H9 (cell line): ENCODE results near the gene UBAC2. TPM values are rescaled to one million over a fixed set of nuclear protein-coding genes. Genes with fewer than 3 reads are reported as not detected.
A peak's percentile ranks its signal among the peaks of the same experiment; 100 is the strongest.

Source experiments
- DNase-seq: peaks from one replicate; pipeline ENCODE4 v3.0.0-alpha.2; 2017
- H2AFZ ChIP-seq: one replicate; pipeline ENCODE4 v1.6.1; 2013; ENCODE audit warnings: mild to moderate bottlenecking, low read length, control low read depth, moderate library complexity
- H2AK5ac ChIP-seq: 2 replicates; pipeline ENCODE4 v1.6.1; 2013; ENCODE audit warnings: low read length, control low read depth, mixed read lengths; ENCODE audit not compliant: insufficient read length
- H2BK120ac ChIP-seq: one replicate; pipeline ENCODE4 v1.6.1; 2013; ENCODE audit warnings: low read depth, mild to moderate bottlenecking, low read length, control low read depth, inconsistent platforms; ENCODE audit not compliant: poor library complexity, severe bottlenecking
- H2BK12ac ChIP-seq: 2 replicates; pipeline ENCODE4 v1.6.1; 2013; ENCODE audit warnings: low read length, control low read depth, mixed read lengths, low read depth; ENCODE audit not compliant: insufficient read length
- H2BK15ac ChIP-seq: 2 replicates; pipeline ENCODE4 v1.6.1; 2013; ENCODE audit warnings: low read depth, low read length, control low read depth
- H2BK20ac ChIP-seq: one replicate; pipeline ENCODE4 v1.6.1; 2013; ENCODE audit warnings: low read depth, mild to moderate bottlenecking, low read length, control low read depth, inconsistent platforms; ENCODE audit not compliant: poor library complexity, severe bottlenecking
- H2BK5ac ChIP-seq: 2 replicates; pipeline ENCODE4 v1.6.1; 2013; ENCODE audit warnings: low read length, control low read depth, mixed read lengths; ENCODE audit not compliant: insufficient read length
- H3K14ac ChIP-seq: 2 replicates; pipeline ENCODE4 v1.6.1; 2013; ENCODE audit warnings: low read length, control low read depth; ENCODE audit not compliant: insufficient read depth
- H3K18ac ChIP-seq: 2 replicates; pipeline ENCODE4 v1.6.1; 2013; ENCODE audit warnings: low read depth, mild to moderate bottlenecking, mixed read lengths, low read length, control low read depth; ENCODE audit not compliant: insufficient read length
- H3K23ac ChIP-seq: 2 replicates; pipeline ENCODE4 v1.6.1; 2013; ENCODE audit warnings: low read length, control low read depth, mixed read lengths, low read depth; ENCODE audit not compliant: insufficient read length
- H3K23me2 ChIP-seq: 2 replicates; pipeline ENCODE4 v1.6.1; 2013; ENCODE audit warnings: low read depth, mild to moderate bottlenecking, mixed read lengths, low read length, control low read depth; ENCODE audit not compliant: insufficient read length, poor library complexity, severe bottlenecking
- H3K27ac ChIP-seq: 2 replicates; pipeline ENCODE4 v1.5.1; 2013; ENCODE audit warnings: low read length, control low read depth, mixed read lengths, low read depth; ENCODE audit not compliant: insufficient read length
- H3K27me3 ChIP-seq: 2 replicates; pipeline ENCODE4 v1.6.1; 2013; ENCODE audit warnings: low read length, control low read depth, inconsistent platforms; ENCODE audit not compliant: insufficient read depth
- H3K4ac ChIP-seq: 2 replicates; pipeline ENCODE4 v1.6.1; 2013; ENCODE audit warnings: low read depth, mild to moderate bottlenecking, control low read depth, inconsistent platforms, low read length, moderate library complexity
- H3K4me1 ChIP-seq: 2 replicates; pipeline ENCODE4 v1.6.1; 2013; ENCODE audit warnings: low read length, control low read depth, inconsistent platforms; ENCODE audit not compliant: insufficient read depth
- H3K4me2 ChIP-seq: 2 replicates; pipeline ENCODE4 v1.6.1; 2013; ENCODE audit warnings: low read length, control low read depth, mixed read lengths; ENCODE audit not compliant: insufficient read length, insufficient read depth
- H3K56ac ChIP-seq: 2 replicates; pipeline ENCODE4 v1.6.1; 2013; ENCODE audit warnings: low read depth, mild to moderate bottlenecking, mixed read lengths, low read length, control low read depth; ENCODE audit not compliant: insufficient read length
- H3K79me1 ChIP-seq: 2 replicates; pipeline ENCODE4 v1.6.1; 2013; ENCODE audit warnings: low read depth, mild to moderate bottlenecking, moderate library complexity, low read length, control low read depth, inconsistent platforms; ENCODE audit not compliant: insufficient read depth, poor library complexity, severe bottlenecking
- H3K79me2 ChIP-seq: 2 replicates; pipeline ENCODE4 v1.6.1; 2013; ENCODE audit warnings: low read length, control low read depth, inconsistent platforms; ENCODE audit not compliant: insufficient read depth
- H3K9ac ChIP-seq: 2 replicates; pipeline ENCODE4 v1.6.1; 2013; ENCODE audit warnings: low read length, control low read depth, mixed read lengths; ENCODE audit not compliant: insufficient read length; ENCODE audit errors: extremely low read depth
- H3K9me3 ChIP-seq: one replicate; pipeline ENCODE4 v1.6.1; 2013; ENCODE audit warnings: low read depth, low read length, inconsistent platforms; ENCODE audit not compliant: control insufficient read depth
- H3T11ph ChIP-seq: one replicate; pipeline ENCODE4 v1.6.1; 2013; ENCODE audit warnings: mild to moderate bottlenecking, low read length, control low read depth, inconsistent platforms
- H4K20me1 ChIP-seq: one replicate; pipeline ENCODE4 v1.6.1; 2013; ENCODE audit not compliant: control insufficient read depth, insufficient read length, insufficient read depth
- H4K5ac ChIP-seq: 2 replicates; pipeline ENCODE4 v1.6.1; 2013; ENCODE audit warnings: low read depth, mild to moderate bottlenecking, mixed read lengths, low read length, control low read depth; ENCODE audit not compliant: insufficient read length
- H4K8ac ChIP-seq: replicated peaks from 2 replicates; pipeline ENCODE4 v1.6.1; 2013; ENCODE audit warnings: low read length, control low read depth, mixed read lengths, low read depth; ENCODE audit not compliant: insufficient read length
- H4K91ac ChIP-seq: 2 replicates; pipeline ENCODE4 v1.6.1; 2013; ENCODE audit warnings: low read depth, mild to moderate bottlenecking, moderate library complexity, mixed read lengths, low read length, control low read depth; ENCODE audit not compliant: insufficient read length
- H3K27ac Mint-ChIP-seq, 3 experiments: 2 replicates in 2 of 3; 3 replicates in 1 of 3; pipeline ENCODE4 v1.8.0; 2020 to 2021; ENCODE audit warnings: mixed read lengths in 3 of 3, mild to moderate bottlenecking in 1 of 3, moderate library complexity in 1 of 3
- H3K27me3 Mint-ChIP-seq: 2 replicates; pipeline ENCODE4 v1.8.0; 2021; ENCODE audit warnings: low read depth, mild to moderate bottlenecking, moderate library complexity, mixed read lengths
- H3K36me3 Mint-ChIP-seq, 3 experiments: 2 replicates in 2 of 3; 3 replicates in 1 of 3; pipeline ENCODE4 v1.8.0; 2020 to 2021; ENCODE audit warnings: low read depth in 3 of 3, mixed read lengths in 3 of 3; ENCODE audit not compliant: insufficient read depth in 1 of 3
- H3K4me1 Mint-ChIP-seq, 2 experiments: 2 replicates each; pipeline ENCODE4 v1.8.0; 2020; ENCODE audit warnings: mixed read lengths in 2 of 2
- H3K4me3 Mint-ChIP-seq, 2 experiments: 2 replicates in 1 of 2; 3 replicates in 1 of 2; pipeline ENCODE4 v1.8.0; 2020 to 2021; ENCODE audit warnings: mild to moderate bottlenecking in 2 of 2, mixed read lengths in 2 of 2, moderate library complexity in 1 of 2
- H3K9me3 Mint-ChIP-seq, 2 experiments: 2 replicates in 1 of 2; 3 replicates in 1 of 2; pipeline ENCODE4 v1.8.0; 2020; ENCODE audit warnings: mild to moderate bottlenecking in 2 of 2, mixed read lengths in 2 of 2, moderate library complexity in 1 of 2
- CTCF ChIP-seq: fragments of 200-600 bp; sonication (generic); conservative IDR thresholded peaks from 3 replicates; pipeline ENCODE4 v1.8.0; 2021; ENCODE audit warnings: antibody characterized with exemption, mild to moderate bottlenecking
- WGBS: extraction: QIAGEN DNeasy Blood & Tissue Kit; methylation state at CpG from one replicate; pipeline ENCODE4 v1.1.7; 2013; ENCODE audit warnings: missing lambda C conversion rate, low lambda C conversion rate, mixed read lengths; ENCODE audit not compliant: insufficient read length; ENCODE audit errors: extremely low coverage; 5-methylcytosine and 5-hydroxymethylcytosine counted together
- total RNA-seq: library from RNA; stranded (reverse); gene quantifications from 2 replicates; pipeline ENCODE4 v1.2.1, GENCODE V29; 2021

Gene UBAC2
- total RNA-seq, 1 experiment from 2014 or later = 52.3 TPM

DNA sequence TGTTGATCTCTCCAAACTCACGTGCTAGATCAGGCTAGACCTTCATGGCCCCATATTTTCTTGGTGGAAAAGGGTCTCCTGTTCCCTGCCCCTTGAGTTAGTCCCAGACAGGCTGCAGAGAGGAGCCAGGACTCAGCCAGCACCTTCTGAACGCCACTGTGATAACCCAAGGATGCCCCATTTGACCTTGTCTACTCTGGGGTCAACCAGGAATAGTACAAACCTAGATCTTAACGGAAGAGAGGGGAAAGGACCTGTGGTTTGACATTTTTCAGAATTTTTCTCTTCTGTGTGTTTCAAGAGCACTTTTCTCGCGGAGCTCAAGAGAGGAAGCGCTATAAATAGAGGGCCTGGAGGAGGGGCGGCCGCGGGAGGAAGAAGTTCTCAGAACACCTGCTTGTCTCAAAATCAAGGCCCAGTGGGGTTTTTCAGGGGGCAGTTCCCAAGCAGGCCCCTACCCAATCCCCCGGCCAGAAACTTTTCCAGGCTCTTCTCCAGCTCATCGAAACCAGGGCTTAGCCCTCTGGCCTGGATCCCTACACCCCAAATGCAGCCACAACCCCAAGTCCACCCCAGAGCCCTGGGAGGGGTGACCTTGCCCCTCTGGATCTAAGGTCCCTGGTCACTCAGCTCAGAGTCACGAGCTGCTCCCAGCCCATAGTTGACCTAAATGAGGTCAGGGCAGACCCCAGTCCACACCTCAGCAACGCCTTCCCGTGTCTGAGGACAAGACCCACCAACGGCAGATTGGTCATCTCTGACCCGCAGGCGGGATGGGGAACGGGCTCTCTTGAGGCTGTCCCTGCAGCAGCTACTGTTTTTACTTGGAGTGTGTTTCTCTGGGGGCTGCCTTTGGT is 225.1 kb downstream of the UBAC2 start:
- H3K4me1 ChIP-seq = peaks cover 4% of the 10 kb centered on the region; the same call in 1 of the 2 replicates
- peak; percentile 24 for DNase-seq
- no peak overlapping the region for H3K4ac ChIP-seq
- Mint-ChIP-seq H3K4me3 (no peak overlapping the region), H3K36me3 (no peaks in the 10 kb centered on the region), H3K27me3 (peaks cover 12% of the 10 kb centered on the region), H3K9me3 (no peaks in the 10 kb centered on the region; a peak in 1 of 5 replicates), H3K27ac (no peak overlapping the region; a peak in 1 of 7 replicates), H3K4me1 (peaks cover 7 to 8% of the 10 kb centered on the region in 2 experiments)
- H4K5ac ChIP-seq = no peak overlapping the region
- no peaks in the 10 kb centered on the region for H3K27me3 ChIP-seq
- no peak overlapping the region for H3K23ac ChIP-seq
- no peak overlapping the region for H2AFZ ChIP-seq
- H4K8ac ChIP-seq = no peak overlapping the region
- H2BK20ac ChIP-seq = no peak overlapping the region
- no CpG with 5 or more reads among the region's 18 CpGs for WGBS
- no peak overlapping the region for H4K91ac ChIP-seq
- no peak overlapping the region for H3K4me2 ChIP-seq
- H2BK5ac ChIP-seq = no peak overlapping the region
- H3K56ac ChIP-seq = no peak overlapping the region
- no peaks in the 10 kb centered on the region for H3K9me3 ChIP-seq
- no peak overlapping the region for H3T11ph ChIP-seq
- no peaks in the 10 kb centered on the region for H3K23me2 ChIP-seq
- no peaks in the 10 kb centered on the region for H3K79me2 ChIP-seq
- H3K79me1 ChIP-seq = no peaks in the 10 kb centered on the region
- no peak overlapping the region for H3K14ac ChIP-seq
- no peaks in the 10 kb centered on the region for H4K20me1 ChIP-seq
- no peak overlapping the region for H2BK120ac ChIP-seq
- H2BK12ac ChIP-seq = no peak overlapping the region
- no peak for TF ChIP-seq CTCF
- H2AK5ac ChIP-seq = no peak overlapping the region
- H2BK15ac ChIP-seq = no peak overlapping the region
- no peak overlapping the region for H3K9ac ChIP-seq
- no peak overlapping the region for H3K18ac ChIP-seq
- no peak overlapping the region for H3K27ac ChIP-seq
